ENCODE measurements around the gene KRT78. TPM values are rescaled to one million over a fixed set of nuclear protein-coding genes. Genes with fewer than 3 reads are reported as not detected.

KRT78 gene
- total RNA-seq, 4 donors from 2014 or later, result 10.8 TPM; not detected in 3

- no peak overlapping the region for H3K4me3 ChIP-seq
- DNase-seq (ENCODE audit: low spot score in 2 of 2), result peak in 1 of 2 donors; percentile 63
- no peaks in the 10 kb centered on the region for H3K27me3 ChIP-seq
- H3K36me3 ChIP-seq, result no peaks in the 10 kb centered on the region
- H3K27ac ChIP-seq, result no peak overlapping the region
- peaks cover 0 to 31% (median 2%) of the 10 kb centered on the region in 4 donors for H3K4me1 ChIP-seq
- TF ChIP-seq CTCF (IDR thresholded peaks at IDR 0.05) (peak; percentile 59 to 72 (median 67)), POLR2A (IDR thresholded peaks at IDR 0.05) (no peak), EP300 (IDR thresholded peaks at IDR 0.05) (no peak)
- no peaks in the 10 kb centered on the region for H3K9me3 ChIP-seq
- 52 to 54% methylated on average over 9 to 10 of the region's 10 CpGs for WGBS, 2 donors
These were observed 16.5 kb upstream of the KRT78 start for GRCh38 chr12:52865090-52865944.

GRCh38 chr12:52862023-52862422, 13.2 kb upstream of the KRT78 start:
- WGBS, 2 donors, result 74 to 87% methylated on average over 2 of the region's 2 CpGs
- Histone ChIP-seq H3K27ac (no peak overlapping the region), H3K27me3 (no peaks in the 10 kb centered on the region), H3K4me1 (peaks cover 0 to 7% (median 0%) of the 10 kb centered on the region in 4 donors), H3K36me3 (no peaks in the 10 kb centered on the region), H3K9me3 (no peaks in the 10 kb centered on the region), H3K4me3 (no peak overlapping the region)
- no peak for DNase-seq (ENCODE audit: low spot score in 2 of 2)
- no peak for TF ChIP-seq EP300 (IDR thresholded peaks at IDR 0.05)
- TF ChIP-seq CTCF (IDR thresholded peaks at IDR 0.05), result no peak
- no peak for TF ChIP-seq POLR2A (IDR thresholded peaks at IDR 0.05)

DNA sequence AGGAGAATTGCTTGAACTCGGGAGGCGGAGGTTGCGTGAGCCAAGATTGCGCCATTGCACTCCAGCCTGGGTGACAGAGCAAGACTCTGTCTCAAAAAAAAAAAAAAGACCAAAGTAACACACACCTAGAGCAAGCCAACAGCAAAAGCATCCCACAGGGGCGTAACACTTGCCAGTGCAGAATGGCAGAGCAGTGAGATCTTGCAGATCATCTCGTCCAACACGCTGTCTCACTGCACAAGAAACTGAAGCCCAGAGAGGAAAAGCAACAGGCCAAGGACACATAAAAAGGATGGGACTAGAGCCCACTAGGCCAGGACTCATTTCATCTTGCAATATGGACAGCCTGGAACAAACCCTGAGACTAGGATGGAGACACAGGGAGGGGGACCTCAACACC, 12.7 kb upstream of the KRT78 start:
- no peaks in the 10 kb centered on the region for H3K36me3 ChIP-seq
- 90 to 92% methylated on average over 7 of the region's 7 CpGs for WGBS, 2 donors
- no peak overlapping the region for H3K4me3 ChIP-seq
- DNase-seq (ENCODE audit: low spot score in 2 of 2), result no peak
- no peak overlapping the region for H3K27ac ChIP-seq
- H3K4me1 ChIP-seq, result peaks cover 0 to 5% (median 0%) of the 10 kb centered on the region in 4 donors
- H3K9me3 ChIP-seq, result no peaks in the 10 kb centered on the region
- TF ChIP-seq POLR2A (IDR thresholded peaks at IDR 0.05), result no peak
- no peak for TF ChIP-seq EP300 (IDR thresholded peaks at IDR 0.05)
- TF ChIP-seq CTCF (IDR thresholded peaks at IDR 0.05), result no peak
- H3K27me3 ChIP-seq, result no peaks in the 10 kb centered on the region

GRCh38 chr12:52860102-52860823, 11.5 kb upstream of the KRT78 start:
- peaks cover 0 to 1% (median 0%) of the 10 kb centered on the region in 4 donors for H3K4me1 ChIP-seq
- no peaks in the 10 kb centered on the region for H3K9me3 ChIP-seq
- H3K36me3 ChIP-seq, result no peaks in the 10 kb centered on the region
- TF ChIP-seq EP300 (IDR thresholded peaks at IDR 0.05) (no peak), CTCF (IDR thresholded peaks at IDR 0.05) (no peak), POLR2A (IDR thresholded peaks at IDR 0.05) (no peak)
- H3K27ac ChIP-seq, result no peak overlapping the region
- 67 to 70% methylated on average over 6 of the region's 6 CpGs for WGBS, 2 donors
- DNase-seq (ENCODE audit: low spot score in 2 of 2), result no peak
- H3K4me3 ChIP-seq, result no peak overlapping the region
- no peaks in the 10 kb centered on the region for H3K27me3 ChIP-seq

- no peaks in the 10 kb centered on the region for H3K27me3 ChIP-seq
- no peaks in the 10 kb centered on the region for H3K36me3 ChIP-seq
- peaks cover 0 to 4% (median 0%) of the 10 kb centered on the region in 4 donors for H3K9me3 ChIP-seq
- H3K27ac ChIP-seq, result no peak overlapping the region
- no peak for DNase-seq (ENCODE audit: low spot score in 2 of 2)
- 93% methylated on average over 3 of the region's 3 CpGs for WGBS, 2 donors
- H3K4me1 ChIP-seq, result no peaks in the 10 kb centered on the region
- H3K4me3 ChIP-seq, result no peak overlapping the region
- TF ChIP-seq EP300 (IDR thresholded peaks at IDR 0.05), result no peak
- no peak for TF ChIP-seq CTCF (IDR thresholded peaks at IDR 0.05)
- TF ChIP-seq POLR2A (IDR thresholded peaks at IDR 0.05), result no peak
These were observed 8.7 kb upstream of the KRT78 start for GRCh38 chr12:52857500-52857899.
